ENCODE measurements around the gene SVBP.
A peak's percentile ranks its signal among the peaks of the same experiment; 100 is the strongest.

SVBP gene

DNA sequence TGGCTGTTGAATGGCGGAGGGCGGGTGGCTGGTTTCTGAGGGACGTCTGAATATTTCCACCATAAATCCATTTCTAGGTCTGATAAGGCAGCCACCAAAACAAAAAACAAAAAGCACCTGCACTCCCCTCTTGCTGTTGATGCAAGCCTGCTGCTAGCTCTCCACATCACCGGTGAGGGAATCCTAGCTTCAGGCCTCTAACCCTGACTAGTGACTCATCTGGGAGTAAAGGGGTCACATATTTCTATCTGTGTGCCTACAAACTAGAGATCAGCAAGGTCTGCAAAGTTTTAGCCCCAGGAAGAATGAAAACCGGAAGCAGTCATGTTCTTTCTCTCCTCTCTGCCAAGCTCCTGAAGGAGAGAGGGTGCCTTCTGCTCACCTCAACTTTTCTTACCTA is 10.6 kb downstream of the SVBP start:
- in situ Hi-C loops (cut with MboI; ENCODE audit: low sequenced_read_pairs) = no loop called here
- Histone ChIP-seq H3K9me3 (0 out of 2 replicates have a peak, but pooled peaks cover 2% of the 10 kb centered on the region), H3K4me1 (no peaks in the 10 kb centered on the region), H3K27me3 (ENCODE audit: low read depth) (no peaks in the 10 kb centered on the region), H3K4me3 (no peak overlapping the region), H3K36me3 (replicated peaks) (no peaks in the 10 kb centered on the region)
- no peak for DNase-seq (ENCODE audit: low spot score in 2 of 2)

DNA sequence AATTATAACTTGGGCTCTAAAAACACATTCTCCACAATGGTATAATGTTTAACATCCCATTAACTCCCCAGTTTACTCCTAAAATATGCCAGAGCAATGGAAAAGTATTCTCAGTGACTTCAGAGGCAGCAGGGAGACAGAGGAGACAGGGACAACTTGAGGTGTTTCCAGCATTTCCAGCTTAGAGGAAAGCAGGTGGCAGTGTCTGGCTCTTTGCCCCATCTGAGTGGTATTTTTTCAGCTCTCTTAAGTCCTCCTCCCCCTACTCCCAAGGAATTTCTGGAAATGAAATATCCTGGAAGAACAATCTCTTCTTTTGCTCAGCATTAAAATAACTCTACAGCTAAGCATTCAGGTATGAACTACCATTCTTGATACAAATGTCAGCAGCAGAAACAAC is 11.0 kb downstream of the SVBP start:
- Histone ChIP-seq H3K36me3 (replicated peaks) (no peaks in the 10 kb centered on the region), H3K4me3 (no peak overlapping the region), H3K9me3 (0 out of 2 replicates have a peak, but pooled peaks cover 2% of the 10 kb centered on the region), H3K27me3 (ENCODE audit: low read depth) (no peaks in the 10 kb centered on the region), H3K4me1 (no peaks in the 10 kb centered on the region)
- in situ Hi-C loops (cut with MboI; ENCODE audit: low sequenced_read_pairs) = no loop called here
- DNase-seq (ENCODE audit: low spot score in 2 of 2) = no peak

DNA sequence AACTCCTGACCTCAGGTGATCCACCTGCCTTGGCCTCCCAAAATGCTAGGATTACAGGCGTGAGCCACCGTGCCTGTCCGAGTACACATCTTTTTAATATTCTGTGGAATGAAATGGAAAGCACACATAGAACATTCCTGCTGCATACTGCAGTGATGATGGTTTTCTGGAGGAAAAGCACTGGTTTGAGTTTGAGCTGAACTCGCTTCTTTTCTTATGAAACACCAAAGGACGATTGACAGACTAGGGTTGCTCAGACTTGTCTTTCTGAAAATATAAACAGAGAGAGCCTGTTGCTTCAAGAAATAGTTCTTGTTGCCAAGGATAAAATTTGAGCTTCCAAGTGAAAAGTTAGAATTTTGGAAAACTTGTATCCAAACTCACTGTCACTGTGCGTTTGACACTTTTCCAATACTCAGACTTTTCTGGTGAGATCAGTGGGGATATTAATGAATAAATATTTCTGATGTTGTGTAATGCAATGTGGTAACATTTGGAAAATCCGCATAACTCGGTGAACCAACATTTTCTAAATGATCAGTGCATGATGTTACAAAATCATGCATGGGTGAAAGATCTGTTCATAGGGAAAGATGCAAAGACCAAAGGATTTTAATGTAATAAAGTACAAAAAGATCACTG is 15.2 kb downstream of the SVBP start:
- in situ Hi-C loops (cut with MboI; ENCODE audit: low sequenced_read_pairs) = no loop called here
- Histone ChIP-seq H3K4me3 (no peak overlapping the region), H3K27me3 (ENCODE audit: low read depth) (no peaks in the 10 kb centered on the region), H3K4me1 (no peaks in the 10 kb centered on the region), H3K36me3 (replicated peaks) (no peaks in the 10 kb centered on the region), H3K9me3 (0 out of 2 replicates have a peak, but pooled peaks cover 2% of the 10 kb centered on the region)
- DNase-seq (ENCODE audit: low spot score in 2 of 2) = no peak

GRCh38 chr1:42797979-42798378 is 19.2 kb downstream of the SVBP start:
- in situ Hi-C loops (cut with MboI; ENCODE audit: low sequenced_read_pairs) = no loop called here
- no peaks in the 10 kb centered on the region for H3K27me3 ChIP-seq (ENCODE audit: low read depth)

GRCh38 chr1:42797414-42797813 is 19.8 kb downstream of the SVBP start:
- H3K4me3 ChIP-seq = no peak overlapping the region

More at GRCh38 chr1:42797979-42798378, 19.2 kb downstream of the SVBP start:
- Histone ChIP-seq H3K4me1 (no peaks in the 10 kb centered on the region), H3K4me3 (no peak overlapping the region), H3K36me3 (replicated peaks) (no peaks in the 10 kb centered on the region), H3K9me3 (no peaks in the 10 kb centered on the region)
- DNase-seq (ENCODE audit: low spot score in 2 of 2) = no peak

GRCh38 chr1:42793824-42794223 is 23.4 kb downstream of the SVBP start:
- in situ Hi-C loops (cut with MboI; ENCODE audit: low sequenced_read_pairs) = no loop called here
- H3K9me3 ChIP-seq = no peaks in the 10 kb centered on the region

More at GRCh38 chr1:42797414-42797813, 19.8 kb downstream of the SVBP start:
- Histone ChIP-seq H3K9me3 (no peaks in the 10 kb centered on the region), H3K27me3 (ENCODE audit: low read depth) (no peaks in the 10 kb centered on the region), H3K4me1 (no peaks in the 10 kb centered on the region), H3K36me3 (replicated peaks) (no peaks in the 10 kb centered on the region)
- no peak for DNase-seq (ENCODE audit: low spot score in 2 of 2)
- in situ Hi-C loops (cut with MboI; ENCODE audit: low sequenced_read_pairs) = no loop called here

GRCh38 chr1:42788021-42788420 is 29.2 kb downstream of the SVBP start:
- Histone ChIP-seq H3K4me3 (no peak overlapping the region), H3K36me3 (replicated peaks) (peaks cover 3% of the 10 kb centered on the region; the same call in 1 of the 2 replicates), H3K27me3 (ENCODE audit: low read depth) (no peaks in the 10 kb centered on the region), H3K4me1 (no peaks in the 10 kb centered on the region), H3K9me3 (no peaks in the 10 kb centered on the region)
- in situ Hi-C loops (cut with MboI; ENCODE audit: low sequenced_read_pairs) = no loop called here
- DNase-seq (ENCODE audit: low spot score in 2 of 2) = no peak

More at GRCh38 chr1:42793824-42794223, 23.4 kb downstream of the SVBP start:
- Histone ChIP-seq H3K27me3 (ENCODE audit: low read depth) (no peaks in the 10 kb centered on the region), H3K36me3 (replicated peaks) (no peaks in the 10 kb centered on the region), H3K4me1 (no peaks in the 10 kb centered on the region), H3K4me3 (no peak overlapping the region)
- DNase-seq (ENCODE audit: low spot score in 2 of 2) = no peak

- Histone ChIP-seq H3K4me1 (no peaks in the 10 kb centered on the region), H3K9me3 (no peaks in the 10 kb centered on the region), H3K36me3 (replicated peaks) (peaks cover 8% of the 10 kb centered on the region), H3K4me3 (no peak overlapping the region), H3K27me3 (ENCODE audit: low read depth) (no peaks in the 10 kb centered on the region)
- DNase-seq (ENCODE audit: low spot score in 2 of 2) = no peak
- in situ Hi-C loops (cut with MboI; ENCODE audit: low sequenced_read_pairs) = no loop called here
Measured at GRCh38 chr1:42786097-42786496, 31.1 kb downstream of the SVBP start.

- Histone ChIP-seq H3K36me3 (replicated peaks) (peaks cover 14% of the 10 kb centered on the region), H3K4me3 (no peak within 1 kb of the TSS), H3K27me3 (ENCODE audit: low read depth) (no peaks in the 10 kb centered on the region), H3K4me1 (no peaks in the 10 kb centered on the region), H3K9me3 (no peaks in the 10 kb centered on the region)
- no peak for DNase-seq (ENCODE audit: low spot score in 2 of 2)
- in situ Hi-C loops (cut with MboI; ENCODE audit: low sequenced_read_pairs) = no loop called here
Measured at GRCh38 chr1:42784946-42785693, 32.1 kb downstream of the SVBP start, which contains the start of gene TMEM269. TMEM269 (plus strand) TSS chr1:42784991; CDS start chr1:42789894, 4,903 bp downstream.

DNA sequence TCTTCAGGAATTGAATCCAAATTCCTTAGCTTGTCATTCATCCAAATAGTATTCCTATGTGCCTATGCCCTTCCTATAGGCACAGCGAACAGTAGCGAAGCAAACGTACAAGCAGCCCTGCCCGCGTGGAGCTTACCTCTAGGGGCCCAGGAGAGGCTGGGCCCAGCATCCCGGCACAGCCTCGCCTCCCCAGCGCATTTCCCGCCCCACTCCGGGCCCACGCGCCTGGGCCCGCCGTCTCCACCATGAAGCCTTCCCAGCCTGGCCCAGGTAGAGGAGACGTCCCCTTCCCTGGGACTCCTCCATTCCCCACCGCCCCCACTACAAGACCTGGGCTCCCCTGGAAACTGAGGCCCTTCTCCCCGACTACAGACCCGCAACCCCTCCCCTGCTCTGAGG is 32.7 kb downstream of the SVBP start:
- no peaks in the 10 kb centered on the region for H3K27me3 ChIP-seq (ENCODE audit: low read depth)
- H3K9me3 ChIP-seq = no peaks in the 10 kb centered on the region
- peaks cover 19% of the 10 kb centered on the region for H3K36me3 ChIP-seq (replicated peaks)
- no peaks in the 10 kb centered on the region for H3K4me1 ChIP-seq
- no peak overlapping the region for H3K4me3 ChIP-seq
- no peak for DNase-seq (ENCODE audit: low spot score in 2 of 2)
- in situ Hi-C loops (cut with MboI; ENCODE audit: low sequenced_read_pairs) = no loop called here

- Histone ChIP-seq H3K4me1 (no peaks in the 10 kb centered on the region), H3K27me3 (ENCODE audit: low read depth) (no peaks in the 10 kb centered on the region), H3K9me3 (no peaks in the 10 kb centered on the region), H3K36me3 (replicated peaks) (peaks cover 27% of the 10 kb centered on the region), H3K4me3 (no peak overlapping the region)
- in situ Hi-C loops (cut with MboI; ENCODE audit: low sequenced_read_pairs) = no loop called here
- DNase-seq (ENCODE audit: low spot score in 2 of 2) = no peak
Measured at GRCh38 chr1:42783092-42783491, 34.1 kb downstream of the SVBP start.

- DNase-seq (ENCODE audit: low spot score in 2 of 2) = no peak
- H3K4me1 ChIP-seq = no peaks in the 10 kb centered on the region
- no peaks in the 10 kb centered on the region for H3K9me3 ChIP-seq
- no peak overlapping the region for H3K4me3 ChIP-seq
- in situ Hi-C loops (cut with MboI; ENCODE audit: low sequenced_read_pairs) = no loop called here
- H3K36me3 ChIP-seq (replicated peaks) = peaks cover 47% of the 10 kb centered on the region
- no peaks in the 10 kb centered on the region for H3K27me3 ChIP-seq (ENCODE audit: low read depth)
Measured at GRCh38 chr1:42780176-42780575, 37.0 kb downstream of the SVBP start.

DNA sequence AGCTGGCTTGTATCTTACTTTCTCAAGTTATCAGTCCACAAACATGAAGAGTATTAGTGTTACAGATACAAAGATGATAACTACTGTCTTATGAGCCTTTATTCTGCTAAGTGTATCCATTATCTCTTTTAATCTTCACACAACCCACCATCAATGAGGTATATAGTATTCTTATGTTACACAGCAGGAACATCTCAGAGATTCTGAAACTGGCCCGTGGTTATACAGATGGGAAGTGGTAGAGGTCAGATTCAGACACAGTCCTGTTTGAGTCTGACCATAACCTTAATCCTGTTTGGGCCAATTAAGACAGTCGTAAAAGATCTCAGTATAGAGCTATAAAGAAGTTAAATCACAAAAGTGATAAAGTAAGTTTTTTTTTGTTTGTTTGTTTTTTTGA is 37.5 kb downstream of the SVBP start:
- Histone ChIP-seq H3K4me3 (no peak overlapping the region), H3K9me3 (no peaks in the 10 kb centered on the region), H3K4me1 (no peaks in the 10 kb centered on the region), H3K36me3 (replicated peaks) (peaks cover 51% of the 10 kb centered on the region), H3K27me3 (ENCODE audit: low read depth) (no peaks in the 10 kb centered on the region)
- in situ Hi-C loops (cut with MboI; ENCODE audit: low sequenced_read_pairs) = loop anchor here (5.0 kb wide), 1 partner anchor 288 kb away; no protein-coding TSS in a partner anchor
- no peak for DNase-seq (ENCODE audit: low spot score in 2 of 2)

DNA sequence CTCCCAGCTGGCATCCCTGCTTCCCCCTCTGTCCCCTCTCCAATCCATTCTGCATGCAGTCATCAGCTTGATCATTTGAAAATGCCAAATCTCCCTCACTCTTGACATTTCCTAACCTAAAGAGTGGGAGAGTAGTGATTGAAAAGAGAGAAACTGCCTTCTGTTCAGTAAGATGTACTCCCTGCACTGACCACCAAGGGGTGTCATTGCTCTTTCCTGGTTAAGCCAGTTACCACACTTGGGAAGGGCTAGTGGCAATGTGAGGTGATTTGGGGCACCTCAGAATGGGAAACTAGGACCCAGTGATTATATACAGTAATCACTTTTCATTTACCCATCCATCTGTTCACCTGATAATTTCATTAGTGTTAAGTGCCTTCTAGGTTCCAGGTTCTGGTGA is 39.3 kb downstream of the SVBP start:
- Histone ChIP-seq H3K4me3 (no peak overlapping the region), H3K36me3 (replicated peaks) (peaks cover 52% of the 10 kb centered on the region), H3K27me3 (ENCODE audit: low read depth) (no peaks in the 10 kb centered on the region), H3K9me3 (no peaks in the 10 kb centered on the region), H3K4me1 (no peaks in the 10 kb centered on the region)
- peak; percentile 21 to 51 for DNase-seq (ENCODE audit: low spot score in 2 of 2)
- in situ Hi-C loops (cut with MboI; ENCODE audit: low sequenced_read_pairs) = loop anchor here (5.0 kb wide), 1 partner anchor 289 kb away; no protein-coding TSS in a partner anchor

Data from HAP-1 (cell line).